GM23338 (cell line): ENCODE data around the gene SOS2. TPM values are rescaled to one million over a fixed set of nuclear protein-coding genes. Genes with fewer than 3 reads are reported as not detected.

Experiments
- ATAC-seq: fragments of 200-7000 bp; cut with Tn5 transposase; 3 replicates; pipeline ENCODE4 v1.9.1; 2020
- DNase-seq: peaks from one replicate; pipeline ENCODE4 v3.0.0-alpha.2; 2015; ENCODE audit warnings: low spot score
- H2AFZ ChIP-seq: fragments of 200-600 bp; sonication (generic); 2 replicates; pipeline ENCODE4 v1.8.0; 2016; ENCODE audit warnings: antibody characterized with exemption, mild to moderate bottlenecking, moderate library complexity
- H3F3A ChIP-seq: fragments of 200-600 bp; sonication (generic); replicated peaks from 2 replicates; pipeline ENCODE4 v1.8.0; 2017; ENCODE audit warnings: antibody characterized with exemption, mixed run types, low read depth
- H3K27ac ChIP-seq: fragments of 200-600 bp; sonication (generic); 2 replicates; pipeline ENCODE4 v1.6.1; 2016; ENCODE audit warnings: low read depth
- H3K27me3 ChIP-seq: fragments of 200-600 bp; sonication (generic); 2 replicates; pipeline ENCODE4 v1.8.0; 2016; ENCODE audit warnings: mild to moderate bottlenecking, mixed run types, moderate library complexity; ENCODE audit not compliant: insufficient read depth
- H3K36me3 ChIP-seq: fragments of 200-600 bp; sonication (generic); 2 replicates; pipeline ENCODE4 v1.8.0; 2016; ENCODE audit warnings: mild to moderate bottlenecking; ENCODE audit not compliant: insufficient read depth
- H3K4me1 ChIP-seq: fragments of 200-600 bp; sonication (generic); 2 replicates; pipeline ENCODE4 v1.8.0; 2016; ENCODE audit warnings: mild to moderate bottlenecking, moderate library complexity; ENCODE audit not compliant: insufficient read depth
- H3K4me2 ChIP-seq: fragments of 200-600 bp; sonication (generic); 2 replicates; pipeline ENCODE4 v1.7.1; 2017; ENCODE audit warnings: mixed run types
- H3K4me3 ChIP-seq: fragments of 200-600 bp; sonication (generic); 2 replicates; pipeline ENCODE4 v1.6.1; 2016; ENCODE audit warnings: mixed run types
- H3K79me2 ChIP-seq: fragments of 200-600 bp; sonication (generic); replicated peaks from 2 replicates; pipeline ENCODE4 v1.8.0; 2017; ENCODE audit warnings: mild to moderate bottlenecking; ENCODE audit not compliant: insufficient read depth
- H3K9me2 ChIP-seq: fragments of 200-600 bp; sonication (generic); 2 replicates; pipeline ENCODE4 v1.8.0; 2017; ENCODE audit not compliant: insufficient read depth
- H4K20me1 ChIP-seq: fragments of 200-600 bp; sonication (generic); replicated peaks from 2 replicates; pipeline ENCODE4 v1.8.0; 2017; ENCODE audit warnings: mild to moderate bottlenecking; ENCODE audit not compliant: insufficient read depth
- H3K27ac Mint-ChIP-seq: 2 replicates; pipeline ENCODE4 v1.8.0; 2020; ENCODE audit warnings: inconsistent platforms, mild to moderate bottlenecking, moderate library complexity, mixed read lengths
- H3K27me3 Mint-ChIP-seq: 3 replicates; pipeline ENCODE4 v1.8.0; 2022; ENCODE audit warnings: low read depth, mild to moderate bottlenecking, moderate library complexity, mixed read lengths, inconsistent platforms; ENCODE audit not compliant: insufficient read depth, poor library complexity
- H3K36me3 Mint-ChIP-seq: 3 replicates; pipeline ENCODE4 v1.8.0; 2021; ENCODE audit warnings: low read depth, mild to moderate bottlenecking, inconsistent platforms, moderate library complexity, mixed read lengths
- H3K4me1 Mint-ChIP-seq: 3 replicates; pipeline ENCODE4 v1.8.0; 2020; ENCODE audit warnings: mild to moderate bottlenecking, inconsistent platforms, mixed read lengths
- H3K4me3 Mint-ChIP-seq: 3 replicates; pipeline ENCODE4 v1.8.0; 2021; ENCODE audit warnings: moderate library complexity, mild to moderate bottlenecking, inconsistent platforms, mixed read lengths
- H3K9me3 Mint-ChIP-seq: 3 replicates; pipeline ENCODE4 v1.8.0; 2020; ENCODE audit warnings: moderate library complexity, mild to moderate bottlenecking, inconsistent platforms, mixed read lengths
- CTCF ChIP-seq, 2 experiments: fragments of 200-600 bp in 1 of 2; sonication (generic) in 1 of 2; conservative IDR thresholded peaks; 2 replicates each; pipeline versions ENCODE4 v1.5.1 to v1.6.1; 2016 to 2017; ENCODE audit warnings: antibody characterized with exemption in 2 of 2, low read depth in 2 of 2, mild to moderate bottlenecking in 2 of 2, moderate library complexity in 1 of 2
- ETS1 ChIP-seq: IDR thresholded peaks from 2 replicates; pipeline ENCODE4 v1.6.1; 2016; ENCODE audit warnings: antibody characterized with exemption
- EZH2phosphoT487 ChIP-seq: fragments of 200-600 bp; sonication (generic); IDR thresholded peaks from one replicate; pipeline ENCODE4 v1.8.1; 2018; ENCODE audit warnings: antibody characterized with exemption; ENCODE audit not compliant: unreplicated experiment
- NANOG ChIP-seq: IDR thresholded peaks from 2 replicates; pipeline ENCODE4 v1.6.1; 2016; ENCODE audit warnings: antibody characterized with exemption, borderline replicate concordance
- POLR2AphosphoS5 ChIP-seq: IDR thresholded peaks from 2 replicates; pipeline ENCODE4 v1.6.1; 2016; ENCODE audit warnings: antibody characterized with exemption, low read depth
- REST ChIP-seq: IDR thresholded peaks from one replicate; pipeline ENCODE4 v1.6.1; 2018; ENCODE audit warnings: antibody characterized with exemption; ENCODE audit not compliant: unreplicated experiment
- ZNF331 ChIP-seq: fragments of 250-450 bp; sonication (Bioruptor Pico); IDR thresholded peaks from 2 replicates; pipeline ENCODE4 v1.5.0; 2020; ENCODE audit warnings: low read depth, mild to moderate bottlenecking, moderate library complexity
- ZNF462 ChIP-seq: fragments of 250-450 bp; sonication (Bioruptor Pico); IDR thresholded peaks from 2 replicates; pipeline ENCODE4 v1.5.0; 2020; ENCODE audit warnings: mild to moderate bottlenecking, moderate library complexity
- polyA plus RNA-seq: library from polyadenylated mRNA; unstranded; fragments of >200 nt; fragmentation: Nextera tagmentation; extraction: Ambion mirVana; gene quantifications from 2 replicates; pipeline ENCODE4 v1.2.1, GENCODE V29; 2016
- total RNA-seq: library from RNA; depleted of rRNA; stranded (reverse); fragments of >200 nt; shearing (Covaris generic); gene quantifications from 2 replicates; pipeline ENCODE4 v1.2.3, GENCODE V29; 2014

The SOS2 gene
- total and polyA plus RNA-seq, 2 experiments from 2014 or later: 3.5 to 11.4 TPM

GRCh38 chr14:50101417-50101816 is 130.0 kb downstream of the SOS2 start:
- no peak overlapping the region for H2AFZ ChIP-seq
- no peaks in the 10 kb centered on the region for H3K36me3 ChIP-seq
- no peaks in the 10 kb centered on the region for H4K20me1 ChIP-seq
- Mint-ChIP-seq H3K36me3 (no peaks in the 10 kb centered on the region), H3K27me3 (peaks cover 5% of the 10 kb centered on the region), H3K4me1 (no peaks in the 10 kb centered on the region), H3K27ac (no peak overlapping the region), H3K9me3 (no peaks in the 10 kb centered on the region), H3K4me3 (no peak overlapping the region)
- no peaks in the 10 kb centered on the region for H3F3A ChIP-seq
- DNase-seq (no peak), ATAC-seq (no peak)
- no peak overlapping the region for H3K4me2 ChIP-seq
- H3K27me3 ChIP-seq: no peaks in the 10 kb centered on the region
- TF ChIP-seq ETS1: no peak
- no peak for TF ChIP-seq ZNF331 (CRISPR knock-in tag)
- TF ChIP-seq NANOG: no peak
- no peaks in the 10 kb centered on the region for H3K79me2 ChIP-seq
- H3K27ac ChIP-seq: no peak overlapping the region
- 0 out of 2 replicates have a peak, but pooled peaks cover 2% of the 10 kb centered on the region for H3K9me2 ChIP-seq
- H3K4me1 ChIP-seq: no peaks in the 10 kb centered on the region
- no peak overlapping the region for H3K4me3 ChIP-seq

- Histone ChIP-seq H3K4me2 (no peak overlapping the region), H3K4me1 (no peaks in the 10 kb centered on the region), H3K4me3 (no peak overlapping the region), H3K36me3 (no peaks in the 10 kb centered on the region), H3K27me3 (no peaks in the 10 kb centered on the region), H3K79me2 (no peaks in the 10 kb centered on the region), H3K9me2 (0 out of 2 replicates have a peak, but pooled peaks cover 2% of the 10 kb centered on the region), H3F3A (no peaks in the 10 kb centered on the region), H3K27ac (no peak overlapping the region), H2AFZ (no peak overlapping the region), H4K20me1 (no peaks in the 10 kb centered on the region)
- Mint-ChIP-seq H3K27me3 (peaks cover 3% of the 10 kb centered on the region), H3K36me3 (no peaks in the 10 kb centered on the region), H3K27ac (no peak overlapping the region), H3K4me3 (no peak overlapping the region), H3K4me1 (no peaks in the 10 kb centered on the region), H3K9me3 (no peaks in the 10 kb centered on the region)
- no peak for ATAC-seq
- no peak for DNase-seq
- TF ChIP-seq CTCF (conservative IDR thresholded peaks at IDR 0.05; ENCODE audit: low read depth in 2 of 2): no peak
- no peak for TF ChIP-seq EZH2phosphoT487
- no peak for TF ChIP-seq POLR2AphosphoS5
- TF ChIP-seq ZNF462 (CRISPR knock-in tag): no peak
- TF ChIP-seq NANOG: no peak
- TF ChIP-seq REST: no peak
Observed at GRCh38 chr14:50100805-50101204, 130.6 kb downstream of the SOS2 start.
